ENCODE results near the gene PLA2G4C.

Gene PLA2G4C

DNA sequence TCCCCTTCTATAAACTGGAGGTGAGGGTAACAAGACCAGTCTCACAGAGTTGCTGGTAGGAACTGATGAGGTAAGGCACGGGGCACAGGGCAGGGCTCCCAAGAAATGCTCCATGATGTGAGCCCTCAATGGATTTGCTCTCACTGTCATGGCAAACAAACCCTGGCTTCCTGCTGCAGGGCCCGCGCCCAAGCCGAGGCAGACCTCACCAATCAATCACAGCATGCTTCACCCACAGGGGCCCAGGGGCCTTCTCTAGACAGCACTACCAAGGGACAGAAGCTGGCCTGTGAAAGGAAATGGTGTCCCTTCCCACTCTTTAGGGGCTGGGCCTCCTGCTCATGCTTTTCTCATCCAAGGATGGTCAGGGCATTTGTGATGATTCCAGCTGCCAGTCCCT is 25.9 kb upstream of the PLA2G4C start:
- H3K9me2 ChIP-seq (replicated peaks; ENCODE audit: control insufficient read depth, low read length): no peaks in the 10 kb centered on the region

GRCh38 chr19:48135411-48135810 is 24.8 kb upstream of the PLA2G4C start:
- TF ChIP-seq EZH2phosphoT487 (IDR thresholded peaks at IDR 0.05; ENCODE audit: borderline replicate concordance, low read length): no peak
- TF ChIP-seq, protein P1, sequence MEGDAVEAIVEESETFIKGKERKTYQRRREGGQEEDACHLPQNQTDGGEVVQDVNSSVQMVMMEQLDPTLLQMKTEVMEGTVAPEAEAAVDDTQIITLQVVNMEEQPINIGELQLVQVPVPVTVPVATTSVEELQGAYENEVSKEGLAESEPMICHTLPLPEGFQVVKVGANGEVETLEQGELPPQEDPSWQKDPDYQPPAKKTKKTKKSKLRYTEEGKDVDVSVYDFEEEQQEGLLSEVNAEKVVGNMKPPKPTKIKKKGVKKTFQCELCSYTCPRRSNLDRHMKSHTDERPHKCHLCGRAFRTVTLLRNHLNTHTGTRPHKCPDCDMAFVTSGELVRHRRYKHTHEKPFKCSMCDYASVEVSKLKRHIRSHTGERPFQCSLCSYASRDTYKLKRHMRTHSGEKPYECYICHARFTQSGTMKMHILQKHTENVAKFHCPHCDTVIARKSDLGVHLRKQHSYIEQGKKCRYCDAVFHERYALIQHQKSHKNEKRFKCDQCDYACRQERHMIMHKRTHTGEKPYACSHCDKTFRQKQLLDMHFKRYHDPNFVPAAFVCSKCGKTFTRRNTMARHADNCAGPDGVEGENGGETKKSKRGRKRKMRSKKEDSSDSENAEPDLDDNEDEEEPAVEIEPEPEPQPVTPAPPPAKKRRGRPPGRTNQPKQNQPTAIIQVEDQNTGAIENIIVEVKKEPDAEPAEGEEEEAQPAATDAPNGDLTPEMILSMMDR (IDR thresholded peaks at IDR 0.05; ENCODE audit: low read depth, low read length, poor library complexity, severe bottlenecking): no peak
- H3K36me3 ChIP-seq (ENCODE audit: control insufficient read depth, low read length): peaks cover 68% of the 10 kb centered on the region
- no peaks in the 10 kb centered on the region for H4K20me1 ChIP-seq (ENCODE audit: control insufficient read depth, insufficient read depth, low read depth, low read length)

More for the DNA sequence above, 25.9 kb upstream of the PLA2G4C start:
- H3K9me3 ChIP-seq (ENCODE audit: control insufficient read depth, insufficient read depth, low read length): no peaks in the 10 kb centered on the region
- H3K27ac ChIP-seq (ENCODE audit: low read depth, low read length): no peak overlapping the region
- H3K79me2 ChIP-seq (ENCODE audit: control insufficient read depth, low read length): no peaks in the 10 kb centered on the region
- TF ChIP-seq EZH2phosphoT487 (IDR thresholded peaks at IDR 0.05; ENCODE audit: borderline replicate concordance, low read length): no peak
- TF ChIP-seq, protein P1 (IDR thresholded peaks at IDR 0.05; ENCODE audit: low read depth, low read length, poor library complexity, severe bottlenecking): no peak
- H3K4me3 ChIP-seq (ENCODE audit: low read length): no peak overlapping the region
- H4K20me1 ChIP-seq (ENCODE audit: control insufficient read depth, insufficient read depth, low read depth, low read length): no peaks in the 10 kb centered on the region
- no peaks in the 10 kb centered on the region for H3F3A ChIP-seq (ENCODE audit: control insufficient read depth, insufficient read depth)
- no peaks in the 10 kb centered on the region for H3K27me3 ChIP-seq (ENCODE audit: control insufficient read depth, low read length)
- peaks cover 65% of the 10 kb centered on the region for H3K36me3 ChIP-seq (ENCODE audit: control insufficient read depth, low read length)
- H3K4me2 ChIP-seq (ENCODE audit: low read length): no peak overlapping the region
- no peaks in the 10 kb centered on the region for H3K4me1 ChIP-seq (ENCODE audit: control insufficient read depth, low read length)

DNA sequence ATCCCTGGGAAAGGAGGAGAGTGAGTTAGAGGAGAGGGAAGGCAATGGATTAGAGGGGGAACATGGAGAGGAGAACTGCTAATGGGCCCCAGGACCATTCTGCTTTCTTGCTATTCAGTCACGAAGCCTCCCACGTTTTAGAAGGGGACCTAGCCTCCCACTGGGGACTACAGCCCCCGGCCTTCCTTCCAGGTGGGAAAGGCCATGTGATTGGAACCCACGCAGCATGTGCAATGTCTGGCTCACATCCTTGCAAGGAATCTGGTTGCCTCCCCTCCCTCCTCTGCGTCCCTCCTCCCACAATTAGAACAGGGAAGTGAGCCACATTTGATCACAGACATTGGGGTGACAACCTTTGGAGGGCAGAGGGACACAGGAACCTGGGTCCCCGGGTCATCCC is 22.5 kb upstream of the PLA2G4C start:
- Histone ChIP-seq H4K20me1 (ENCODE audit: control insufficient read depth, insufficient read depth, low read depth, low read length) (no peaks in the 10 kb centered on the region), H3K4me2 (ENCODE audit: low read length) (no peak overlapping the region), H3K36me3 (ENCODE audit: control insufficient read depth, low read length) (peaks cover 70% of the 10 kb centered on the region), H3F3A (ENCODE audit: control insufficient read depth, insufficient read depth) (no peaks in the 10 kb centered on the region), H3K9me3 (ENCODE audit: control insufficient read depth, insufficient read depth, low read length) (no peaks in the 10 kb centered on the region), H3K27ac (ENCODE audit: low read depth, low read length) (no peak overlapping the region), H3K9me2 (replicated peaks; ENCODE audit: control insufficient read depth, low read length) (no peaks in the 10 kb centered on the region), H3K27me3 (ENCODE audit: control insufficient read depth, low read length) (no peaks in the 10 kb centered on the region), H3K79me2 (ENCODE audit: control insufficient read depth, low read length) (no peaks in the 10 kb centered on the region), H3K4me1 (ENCODE audit: control insufficient read depth, low read length) (no peaks in the 10 kb centered on the region), H3K4me3 (ENCODE audit: low read length) (no peak overlapping the region)
- no peak for TF ChIP-seq EZH2phosphoT487 (IDR thresholded peaks at IDR 0.05; ENCODE audit: borderline replicate concordance, low read length)
- TF ChIP-seq, protein P1 (IDR thresholded peaks at IDR 0.05; ENCODE audit: low read depth, low read length, poor library complexity, severe bottlenecking): no peak

More at GRCh38 chr19:48135411-48135810, 24.8 kb upstream of the PLA2G4C start:
- Histone ChIP-seq H3K27me3 (ENCODE audit: control insufficient read depth, low read length) (no peaks in the 10 kb centered on the region), H3K27ac (ENCODE audit: low read depth, low read length) (no peak overlapping the region), H3K9me2 (replicated peaks; ENCODE audit: control insufficient read depth, low read length) (no peaks in the 10 kb centered on the region), H3K9me3 (ENCODE audit: control insufficient read depth, insufficient read depth, low read length) (no peaks in the 10 kb centered on the region), H3K79me2 (ENCODE audit: control insufficient read depth, low read length) (no peaks in the 10 kb centered on the region), H3K4me3 (ENCODE audit: low read length) (no peak overlapping the region), H3K4me2 (ENCODE audit: low read length) (no peak overlapping the region), H3F3A (ENCODE audit: control insufficient read depth, insufficient read depth) (no peaks in the 10 kb centered on the region), H3K4me1 (ENCODE audit: control insufficient read depth, low read length) (no peaks in the 10 kb centered on the region)
